ENCODE measurements around the gene PXYLP1.

Gene PXYLP1

DNA sequence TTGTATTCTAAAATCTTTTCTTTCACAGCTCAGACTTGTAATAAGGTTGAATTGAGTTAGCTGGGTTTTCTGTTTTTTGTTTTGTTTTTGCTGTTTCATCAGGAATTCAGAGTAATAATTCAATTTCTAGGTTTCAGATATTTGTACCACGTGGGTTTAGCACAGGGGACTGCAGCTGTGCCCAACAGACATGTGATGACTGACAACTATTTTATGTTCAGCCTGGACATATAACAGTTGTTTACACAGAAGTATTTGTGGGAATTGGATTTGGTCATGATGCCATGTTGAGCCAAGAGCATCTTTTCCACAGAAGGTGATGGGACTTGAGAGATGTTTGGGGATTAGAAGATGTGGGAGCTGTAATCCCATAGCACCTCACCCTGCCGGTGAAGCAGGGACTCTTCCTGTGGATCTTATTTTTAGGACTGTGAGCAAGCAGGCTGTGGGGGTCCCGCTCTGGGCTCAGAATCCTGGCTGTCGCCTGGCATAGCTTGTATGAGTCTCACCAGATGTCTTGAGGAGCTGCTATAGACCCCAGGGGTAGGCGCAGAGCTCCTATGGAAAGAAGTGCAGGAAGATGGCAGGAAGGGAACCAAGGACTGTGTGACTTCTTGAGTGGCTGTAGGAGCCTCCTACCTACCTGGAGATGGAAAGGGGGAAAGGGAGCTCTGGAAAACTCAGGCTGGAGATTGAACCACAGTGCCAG is 23.7 kb downstream of the PXYLP1 start:
- Mint-ChIP-seq H3K9me3 (no peaks in the 10 kb centered on the region), H3K4me1 (peaks cover 26% of the 10 kb centered on the region), H3K27ac (peak overlapping the region; percentile 31), H3K27me3 (no peaks in the 10 kb centered on the region), H3K4me3 (no peak overlapping the region), H3K36me3 (no peaks in the 10 kb centered on the region)

DNA sequence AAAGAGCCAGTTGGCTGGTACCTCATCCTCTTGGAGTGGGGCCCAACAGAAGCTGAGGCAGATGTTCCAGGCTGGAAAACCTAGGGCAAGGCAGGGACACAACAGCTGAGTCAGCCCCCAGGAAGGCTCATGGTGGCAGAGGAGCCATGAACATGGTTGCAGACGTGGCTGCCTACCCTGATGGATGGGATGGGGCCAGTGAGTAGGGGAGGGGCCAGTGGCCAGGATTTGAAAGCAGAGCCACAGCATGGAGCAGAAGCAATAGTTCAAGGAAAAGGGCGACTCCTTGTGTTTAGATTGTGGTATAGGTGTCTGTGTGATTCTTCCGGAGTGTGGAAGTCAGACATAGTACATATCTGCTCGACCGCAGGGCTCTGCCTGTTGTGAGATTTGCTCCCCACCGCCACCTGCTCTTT is 24.2 kb downstream of the PXYLP1 start:
- peaks cover 27% of the 10 kb centered on the region for H3K4me1 Mint-ChIP-seq
- no peaks in the 10 kb centered on the region for H3K36me3 Mint-ChIP-seq
- H3K27me3 Mint-ChIP-seq: no peaks in the 10 kb centered on the region
- H3K9me3 Mint-ChIP-seq: no peaks in the 10 kb centered on the region
- peak overlapping the region; percentile 35 for H3K27ac Mint-ChIP-seq
- H3K4me3 Mint-ChIP-seq: peak overlapping the region; percentile 19

DNA sequence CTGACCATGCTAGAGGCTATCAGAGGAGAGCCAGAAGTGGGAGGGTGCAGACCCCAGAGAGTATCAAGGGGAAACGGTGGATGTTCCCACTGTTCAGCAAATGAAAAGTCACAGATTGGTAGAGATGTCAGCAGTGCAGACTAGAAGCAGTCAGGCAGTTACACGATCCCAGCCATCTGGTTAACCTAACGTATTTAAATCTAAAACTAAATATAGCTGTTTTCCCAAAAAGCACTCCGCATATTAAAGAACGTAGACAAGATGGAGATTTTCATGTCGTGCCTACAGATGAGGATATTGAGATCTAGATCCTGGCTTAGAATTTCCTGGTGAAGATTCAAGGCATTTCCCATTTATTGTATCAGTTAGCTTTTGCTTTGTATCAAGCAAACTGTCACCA is 25.2 kb downstream of the PXYLP1 start:
- Mint-ChIP-seq H3K9me3 (no peaks in the 10 kb centered on the region), H3K36me3 (no peaks in the 10 kb centered on the region), H3K27me3 (no peaks in the 10 kb centered on the region), H3K4me1 (peaks cover 37% of the 10 kb centered on the region), H3K4me3 (no peak overlapping the region), H3K27ac (no peak overlapping the region)

DNA sequence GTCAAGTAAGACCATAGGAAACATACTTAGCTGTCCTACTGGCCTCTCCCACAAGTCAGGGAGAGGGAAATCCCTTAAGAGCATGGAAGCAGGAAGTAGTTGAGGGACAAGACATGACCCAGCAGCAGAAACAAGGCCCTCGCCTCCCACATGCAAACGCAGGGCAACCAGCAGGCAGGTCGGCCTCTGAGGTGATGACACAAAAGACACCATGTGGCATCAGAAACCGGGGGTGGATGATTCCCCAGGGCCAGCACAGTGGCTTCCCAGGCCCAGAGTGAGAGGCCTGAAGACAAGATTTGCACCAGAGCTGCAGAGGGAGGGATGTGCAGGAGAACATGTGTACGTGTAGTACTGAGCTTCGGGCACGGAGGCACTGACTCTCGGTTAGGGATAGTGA is 26.3 kb downstream of the PXYLP1 start:
- no peaks in the 10 kb centered on the region for H3K27me3 Mint-ChIP-seq
- H3K4me3 Mint-ChIP-seq: no peak overlapping the region
- H3K36me3 Mint-ChIP-seq: peaks cover 3% of the 10 kb centered on the region
- H3K4me1 Mint-ChIP-seq: peaks cover 38% of the 10 kb centered on the region
- H3K9me3 Mint-ChIP-seq: no peaks in the 10 kb centered on the region
- no peak overlapping the region for H3K27ac Mint-ChIP-seq

DNA sequence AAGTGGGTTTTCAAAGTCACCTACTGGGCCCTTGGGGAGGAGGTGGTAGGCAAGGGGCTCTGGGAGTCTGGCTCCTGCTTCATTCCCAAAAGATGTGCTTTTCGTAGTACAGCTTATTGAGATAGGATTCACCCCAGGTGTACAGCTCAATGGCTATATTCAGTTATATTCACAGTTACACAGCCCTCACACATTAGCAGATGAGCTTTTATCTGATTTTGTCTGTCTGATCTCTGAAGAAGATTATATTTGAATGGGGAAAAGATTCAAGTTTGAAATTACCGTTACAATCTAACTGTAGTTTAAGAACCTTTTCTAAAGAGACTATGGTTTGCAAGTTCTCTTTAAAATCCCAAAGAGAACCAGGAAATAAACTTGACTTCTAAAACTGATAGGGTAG is 27.3 kb downstream of the PXYLP1 start:
- no peaks in the 10 kb centered on the region for H3K27me3 Mint-ChIP-seq
- peaks cover 35% of the 10 kb centered on the region for H3K4me1 Mint-ChIP-seq
- H3K9me3 Mint-ChIP-seq: no peaks in the 10 kb centered on the region
- H3K4me3 Mint-ChIP-seq: no peak overlapping the region
- H3K36me3 Mint-ChIP-seq: peaks cover 5% of the 10 kb centered on the region
- H3K27ac Mint-ChIP-seq: no peak overlapping the region

DNA sequence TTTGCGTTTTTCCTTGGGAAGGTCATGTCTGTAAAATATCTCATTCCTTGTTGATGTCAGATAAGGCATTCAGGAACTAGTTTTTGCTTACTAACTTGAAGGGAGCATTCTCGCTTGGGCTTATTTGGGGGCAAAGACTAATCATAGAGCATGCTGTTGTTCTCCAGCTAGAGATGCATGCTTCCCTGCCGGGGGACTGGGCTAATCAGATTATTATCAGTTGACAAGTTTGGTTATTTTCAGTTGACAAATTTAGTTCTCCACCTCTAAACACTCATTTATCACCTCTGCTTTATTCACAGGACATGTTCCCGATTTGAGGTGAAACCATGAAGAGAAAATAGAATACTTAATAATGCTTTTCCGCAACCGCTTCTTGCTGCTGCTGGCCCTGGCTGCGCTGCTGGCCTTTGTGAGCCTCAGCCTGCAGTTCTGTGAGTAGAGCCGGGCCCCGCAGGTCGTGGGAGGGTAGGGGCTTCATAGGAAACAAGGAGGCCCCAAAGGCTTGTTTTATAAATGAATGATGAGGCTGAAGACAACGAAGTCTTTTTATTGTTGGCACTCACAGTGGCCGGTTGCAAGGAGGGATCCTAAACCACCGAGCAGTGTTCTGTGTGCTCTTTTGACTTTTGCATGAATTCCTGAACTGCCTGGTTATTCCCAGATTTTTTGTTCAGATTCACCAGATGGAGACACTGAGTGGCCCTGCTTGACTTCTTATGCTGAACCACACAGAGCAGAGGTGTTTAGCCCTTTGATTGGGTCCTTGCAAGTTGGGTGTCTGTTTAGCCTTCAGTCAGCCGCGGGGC is 28.4 kb downstream of the PXYLP1 start:
- H3K9me3 Mint-ChIP-seq: no peaks in the 10 kb centered on the region
- no peak overlapping the region for H3K27ac Mint-ChIP-seq
- H3K36me3 Mint-ChIP-seq: peaks cover 5% of the 10 kb centered on the region
- H3K4me3 Mint-ChIP-seq: no peak overlapping the region
- H3K4me1 Mint-ChIP-seq: peaks cover 35% of the 10 kb centered on the region
- no peaks in the 10 kb centered on the region for H3K27me3 Mint-ChIP-seq

DNA sequence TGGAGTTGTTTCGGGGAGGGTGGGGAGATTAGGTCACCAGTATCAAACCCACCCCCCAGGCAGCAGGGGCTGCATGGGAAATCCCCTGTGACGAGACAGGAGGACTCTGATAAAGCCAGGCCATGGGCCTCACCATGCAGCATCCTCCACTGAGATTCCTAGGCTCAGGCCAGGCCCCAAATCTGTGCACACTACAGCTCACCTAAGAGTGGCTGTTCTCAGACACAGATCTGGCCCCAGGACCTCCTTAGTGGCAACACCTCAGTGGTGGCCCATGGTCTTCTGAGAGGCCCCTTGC is 29.0 kb downstream of the PXYLP1 start:
- no peak overlapping the region for H3K27ac Mint-ChIP-seq
- no peaks in the 10 kb centered on the region for H3K9me3 Mint-ChIP-seq
- H3K4me1 Mint-ChIP-seq: peaks cover 33% of the 10 kb centered on the region
- H3K4me3 Mint-ChIP-seq: no peak overlapping the region
- peaks cover 6% of the 10 kb centered on the region for H3K36me3 Mint-ChIP-seq
- H3K27me3 Mint-ChIP-seq: no peaks in the 10 kb centered on the region

DNA sequence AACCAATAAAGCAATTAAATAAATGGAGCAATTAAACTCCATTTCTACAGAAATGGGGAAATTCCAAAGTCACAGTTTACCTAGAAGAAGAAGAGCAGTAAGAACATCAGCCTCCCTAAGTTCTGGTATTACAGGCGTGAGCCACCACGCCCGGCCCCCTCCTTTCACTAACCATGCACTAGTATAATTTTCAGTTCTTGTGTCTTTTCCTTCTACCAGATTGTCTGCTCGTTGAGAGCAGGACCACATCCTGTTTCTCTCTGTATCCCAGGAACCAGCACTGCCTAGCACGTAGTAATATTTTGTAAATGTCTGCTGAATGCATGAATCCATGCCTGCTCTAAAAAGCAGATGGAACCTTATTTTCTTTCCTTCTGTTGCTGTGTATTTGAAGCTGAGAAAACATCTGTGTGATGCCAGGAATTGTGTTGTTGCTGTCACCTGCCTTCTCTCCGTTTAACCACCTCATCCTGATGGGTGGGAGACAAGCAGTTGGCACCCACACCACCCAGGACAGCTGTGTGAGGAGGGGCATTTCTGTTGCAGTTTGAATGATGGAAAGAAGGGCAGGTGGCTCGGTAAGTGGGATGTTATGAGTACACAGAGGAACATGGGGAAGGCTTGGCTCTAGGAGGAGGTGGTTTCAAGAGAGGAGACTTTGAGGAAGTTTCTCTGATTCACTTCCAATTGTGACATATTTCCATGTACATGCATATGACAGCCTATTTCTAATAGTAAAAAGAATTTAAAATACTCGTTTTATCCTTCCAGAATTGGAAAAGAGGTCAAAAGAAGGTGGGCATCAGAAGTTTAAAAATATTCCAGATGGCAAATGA is 30.1 kb downstream of the PXYLP1 start:
- H3K4me3 Mint-ChIP-seq: no peak overlapping the region
- no peaks in the 10 kb centered on the region for H3K27me3 Mint-ChIP-seq
- H3K4me1 Mint-ChIP-seq: peaks cover 31% of the 10 kb centered on the region
- H3K9me3 Mint-ChIP-seq: no peaks in the 10 kb centered on the region
- no peak overlapping the region for H3K27ac Mint-ChIP-seq
- peaks cover 6% of the 10 kb centered on the region for H3K36me3 Mint-ChIP-seq

DNA sequence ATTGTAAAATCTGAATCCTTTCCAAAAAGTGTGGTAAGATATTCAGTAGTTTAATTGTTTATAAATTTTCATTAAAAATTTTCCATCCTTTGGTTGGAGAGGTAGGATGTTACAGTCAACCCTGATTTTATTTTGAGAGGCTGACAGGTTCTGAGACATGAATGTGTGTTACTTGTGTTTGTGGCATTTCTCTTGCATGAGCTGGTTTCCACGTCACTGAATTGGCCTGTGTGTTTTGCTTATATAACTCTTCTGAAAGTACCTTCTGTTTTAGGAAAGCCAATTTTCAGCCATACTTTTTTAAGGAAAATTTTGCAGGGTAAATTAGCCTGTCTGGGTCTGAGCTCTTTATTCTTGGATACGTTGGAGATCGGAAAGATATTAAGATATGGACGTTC is 30.7 kb downstream of the PXYLP1 start:
- Mint-ChIP-seq H3K27ac (no peak overlapping the region), H3K36me3 (peaks cover 6% of the 10 kb centered on the region), H3K4me1 (peaks cover 37% of the 10 kb centered on the region), H3K9me3 (no peaks in the 10 kb centered on the region), H3K27me3 (no peaks in the 10 kb centered on the region), H3K4me3 (no peak overlapping the region)

DNA sequence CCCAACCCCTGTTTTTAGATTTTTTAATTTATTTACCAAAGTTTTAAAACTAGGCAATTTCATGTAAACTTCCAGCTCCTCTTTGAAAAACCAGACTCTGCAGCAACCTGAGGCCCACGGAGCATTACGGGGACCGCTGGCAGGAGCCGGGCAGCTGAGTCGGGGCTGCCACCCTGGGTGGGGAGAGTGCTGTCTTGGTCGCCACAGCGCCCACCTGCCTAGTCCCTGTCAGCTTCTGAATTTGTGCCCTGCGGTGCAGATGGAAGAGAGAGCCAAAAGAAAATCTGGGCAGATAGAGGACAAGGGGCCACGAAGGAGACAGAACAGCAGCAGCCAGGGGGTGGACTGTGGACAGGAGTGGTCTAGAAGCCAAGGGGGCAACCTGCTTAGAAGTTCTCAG is 34.6 kb downstream of the PXYLP1 start:
- Mint-ChIP-seq H3K36me3 (peaks cover 12% of the 10 kb centered on the region), H3K4me1 (peaks cover 46% of the 10 kb centered on the region), H3K27me3 (no peaks in the 10 kb centered on the region), H3K4me3 (peak overlapping the region; percentile 87), H3K9me3 (no peaks in the 10 kb centered on the region), H3K27ac (peak overlapping the region; percentile 95)

DNA sequence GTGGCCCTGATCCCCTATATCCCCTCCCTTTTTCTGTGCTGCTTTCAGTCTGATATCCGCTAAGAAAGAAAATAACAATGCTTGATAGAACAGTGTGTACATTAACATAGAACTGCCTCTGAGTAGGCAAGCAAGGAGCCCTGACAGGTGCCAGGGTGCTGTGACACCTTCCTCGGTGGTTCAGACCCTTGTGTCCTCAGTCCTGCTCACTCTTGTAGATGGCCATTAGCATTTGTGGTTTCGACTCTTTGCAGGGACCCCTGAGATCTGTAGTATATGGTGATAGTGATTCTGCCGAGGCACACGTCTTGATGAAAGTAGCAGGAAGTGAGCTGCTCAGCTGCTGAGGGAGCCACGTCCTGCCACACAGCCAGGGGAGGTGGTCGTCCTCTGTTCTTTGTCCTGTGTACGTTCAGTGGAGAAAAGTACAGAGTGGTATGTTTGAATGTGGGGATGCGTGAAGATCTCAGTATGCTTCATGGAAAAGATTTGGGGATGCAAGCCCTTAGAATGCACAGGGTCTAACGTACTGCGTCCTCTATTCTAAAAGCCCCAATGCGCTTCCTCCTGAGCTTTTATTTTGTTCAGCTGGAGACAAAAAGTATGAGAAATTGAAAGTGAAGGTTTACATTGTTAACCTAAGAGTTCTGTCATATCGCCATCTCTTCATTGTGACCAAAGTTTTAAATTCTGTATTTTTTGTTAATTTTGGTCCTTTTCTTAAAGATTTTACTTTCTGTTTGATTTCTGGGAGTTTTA is 35.4 kb downstream of the PXYLP1 start:
- Mint-ChIP-seq H3K4me3 (peak overlapping the region; percentile 87), H3K27ac (peak overlapping the region; percentile 95), H3K4me1 (peaks cover 39% of the 10 kb centered on the region), H3K9me3 (no peaks in the 10 kb centered on the region), H3K27me3 (no peaks in the 10 kb centered on the region), H3K36me3 (peaks cover 12% of the 10 kb centered on the region)

DNA sequence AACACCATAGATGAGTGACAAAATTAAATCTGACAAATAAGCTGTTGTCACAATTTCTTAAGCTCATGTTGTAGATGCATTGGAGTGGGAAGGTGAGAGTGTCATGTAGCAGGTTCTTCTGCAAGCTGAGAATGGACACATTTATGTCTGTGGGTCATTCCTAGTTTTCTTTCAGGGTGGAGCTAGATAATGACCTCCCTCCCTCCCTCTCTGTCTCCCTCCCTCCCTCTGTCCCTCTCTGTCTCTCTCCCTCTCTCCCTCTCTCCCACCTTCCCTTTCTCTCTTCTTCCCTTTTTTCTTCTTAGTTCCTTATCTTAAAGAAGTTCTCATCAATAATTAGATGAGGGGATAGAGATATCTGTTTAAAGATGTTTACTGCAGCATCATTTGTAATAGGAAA is 36.0 kb downstream of the PXYLP1 start:
- peak overlapping the region; percentile 95 for H3K27ac Mint-ChIP-seq
- H3K4me1 Mint-ChIP-seq: peaks cover 39% of the 10 kb centered on the region
- H3K36me3 Mint-ChIP-seq: peaks cover 9% of the 10 kb centered on the region
- H3K4me3 Mint-ChIP-seq: peak overlapping the region; percentile 87
- H3K9me3 Mint-ChIP-seq: no peaks in the 10 kb centered on the region
- H3K27me3 Mint-ChIP-seq: no peaks in the 10 kb centered on the region

DNA sequence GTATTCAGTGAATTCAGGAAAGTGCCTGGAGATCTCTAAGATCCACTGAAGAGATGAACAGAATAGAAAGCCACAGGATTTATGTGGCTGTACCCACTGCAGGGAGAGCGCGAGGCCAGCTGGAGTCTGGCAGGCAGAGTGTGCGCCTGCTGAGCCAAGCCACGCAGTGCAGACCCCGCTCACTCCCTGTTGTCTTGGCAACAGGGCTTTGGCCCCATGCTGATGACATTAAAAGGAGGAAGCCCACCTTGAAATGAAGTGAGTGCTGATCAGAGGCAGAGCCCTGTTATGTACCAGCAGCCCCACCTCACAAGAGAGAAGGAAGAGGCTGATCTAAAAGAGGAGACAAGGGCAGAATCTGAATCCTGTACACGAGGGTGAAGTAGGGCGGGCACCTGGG is 36.7 kb downstream of the PXYLP1 start:
- Mint-ChIP-seq H3K27me3 (no peaks in the 10 kb centered on the region), H3K36me3 (peaks cover 9% of the 10 kb centered on the region), H3K9me3 (no peaks in the 10 kb centered on the region), H3K4me3 (peak overlapping the region; percentile 54), H3K27ac (peak overlapping the region; percentile 66), H3K4me1 (peaks cover 39% of the 10 kb centered on the region)

DNA sequence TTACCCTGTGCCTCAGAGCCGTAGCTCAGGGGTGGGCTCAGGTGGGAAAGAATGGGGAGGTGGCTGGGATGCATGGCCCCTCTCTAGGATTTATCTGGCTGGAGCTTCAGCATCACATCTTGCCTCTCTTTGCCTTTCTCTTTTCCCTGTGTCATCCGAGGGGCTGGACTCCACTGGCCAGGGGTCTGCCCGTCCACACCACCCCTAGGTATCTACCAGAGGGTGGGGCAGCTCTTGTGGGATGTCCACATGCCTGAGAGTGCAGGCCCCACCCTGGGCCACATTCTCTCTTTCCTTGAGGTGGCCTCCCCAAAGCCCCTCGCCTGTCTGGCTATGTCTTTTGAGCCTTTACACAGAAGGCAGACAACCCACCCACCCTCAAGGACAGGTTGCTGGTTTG is 37.2 kb downstream of the PXYLP1 start:
- H3K9me3 Mint-ChIP-seq: no peaks in the 10 kb centered on the region
- peaks cover 7% of the 10 kb centered on the region for H3K36me3 Mint-ChIP-seq
- peaks cover 39% of the 10 kb centered on the region for H3K4me1 Mint-ChIP-seq
- H3K27ac Mint-ChIP-seq: no peak overlapping the region
- H3K4me3 Mint-ChIP-seq: peak overlapping the region; percentile 27
- H3K27me3 Mint-ChIP-seq: no peaks in the 10 kb centered on the region

DNA sequence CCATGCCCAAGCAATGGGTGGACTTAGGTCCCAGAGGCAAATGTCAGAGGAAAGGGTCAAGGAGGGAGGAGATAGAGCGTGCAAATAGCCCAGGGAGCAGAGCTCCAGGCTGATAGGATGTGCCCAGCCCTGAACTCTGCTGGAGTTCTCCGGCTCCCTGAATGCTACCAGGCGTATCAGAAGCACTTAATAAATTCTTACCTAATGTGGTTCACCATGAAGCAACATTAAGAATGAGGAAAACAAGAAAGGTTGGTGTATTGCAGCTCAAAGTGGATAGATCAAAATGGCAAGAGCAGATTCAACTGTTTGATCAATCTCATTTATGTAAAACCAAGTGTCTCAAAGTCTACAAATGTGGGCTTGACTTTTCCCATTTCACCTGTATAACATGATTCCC is 38.3 kb downstream of the PXYLP1 start:
- Mint-ChIP-seq H3K27me3 (no peaks in the 10 kb centered on the region), H3K9me3 (no peaks in the 10 kb centered on the region), H3K4me1 (peaks cover 47% of the 10 kb centered on the region), H3K36me3 (peaks cover 7% of the 10 kb centered on the region), H3K27ac (no peak overlapping the region), H3K4me3 (no peak overlapping the region)

Measured in activated naive CD4-positive, alpha-beta T cell treated with anti-CD3 and anti-CD28 coated beads, Interleukin-2, amount 50 U/mL, for 24 hours (primary cell).